Common myeloid progenitor, CD34-positive (primary cell): ENCODE measurements around the gene ZNF19. TPM values are rescaled to one million over a fixed set of nuclear protein-coding genes. Genes with fewer than 3 reads are reported as not detected.

Experiments
- CTCF ChIA-PET: fragments of 350-600 bp; sonication (Branson Sonifier 250); formaldehyde crosslinking; loops from one replicate; lab custom pipeline; 2021; ENCODE audit warnings: antibody characterized with exemption; lab: Charles Lee
- POLR2A ChIA-PET: fragments of 350-600 bp; sonication (Branson Sonifier 250); formaldehyde crosslinking; loops from one replicate; lab custom pipeline; 2021; ENCODE audit warnings: antibody characterized with exemption; lab: Charles Lee
- DNase-seq, 3 donors: peaks; one replicate each; pipeline versions ENCODE4 v3.0.0 to v3.0.0-alpha.2; 2013
- H3K27ac ChIP-seq, 2 experiments: 1 replicate in 1 of 2; 2 replicates in 1 of 2; pipeline ENCODE4 v1.7.0; 2013; ENCODE audit warnings: inconsistent platforms in 2 of 2, low read length in 2 of 2, mild to moderate bottlenecking in 2 of 2, low read depth in 1 of 2, moderate library complexity in 1 of 2; ENCODE audit not compliant: severe bottlenecking in 2 of 2, insufficient read depth in 1 of 2, poor library complexity in 1 of 2
- H3K27me3 ChIP-seq, 5 experiments: replicated peaks in 2 of 5; 1 replicate in 3 of 5; 2 replicates in 2 of 5; pipeline versions ENCODE4 v1.6.1 to v1.7.0; 2013; ENCODE audit warnings: low read length in 4 of 5, mild to moderate bottlenecking in 2 of 5, moderate library complexity in 2 of 5, inconsistent platforms in 1 of 5; ENCODE audit not compliant: insufficient read depth in 5 of 5, control insufficient read depth in 4 of 5
- H3K36me3 ChIP-seq, 4 experiments: 1 replicate in 2 of 4; 2 replicates in 2 of 4; pipeline versions ENCODE4 v1.6.1 to v1.7.0; 2013; ENCODE audit warnings: low read length in 3 of 4, control low read depth in 1 of 4, mild to moderate bottlenecking in 1 of 4; ENCODE audit not compliant: control insufficient read depth in 4 of 4, insufficient read depth in 4 of 4
- H3K4me1 ChIP-seq, 4 experiments: 1 replicate in 3 of 4; 2 replicates in 1 of 4; pipeline versions ENCODE4 v1.6.1 to v1.7.1; 2013; ENCODE audit warnings: low read length in 3 of 4, mild to moderate bottlenecking in 3 of 4, control low read depth in 1 of 4, inconsistent platforms in 1 of 4, moderate library complexity in 1 of 4; ENCODE audit not compliant: control insufficient read depth in 4 of 4, insufficient read depth in 4 of 4; ENCODE audit errors: control extremely low read depth in 1 of 4
- H3K4me3 ChIP-seq, 7 experiments: 1 replicate in 4 of 7; 2 replicates in 3 of 7; pipeline versions ENCODE4 v1.5.1 to v1.7.0; 2013; ENCODE audit warnings: mild to moderate bottlenecking in 7 of 7, low read length in 6 of 7, moderate library complexity in 6 of 7, inconsistent platforms in 2 of 7, low read depth in 2 of 7, control low read depth in 1 of 7; ENCODE audit not compliant: insufficient read depth in 4 of 7, control insufficient read depth in 1 of 7; ENCODE audit errors: extremely low read depth in 1 of 7
- H3K9me3 ChIP-seq, 5 experiments: 1 replicate in 4 of 5; 2 replicates in 1 of 5; pipeline versions ENCODE4 v1.6.1 to v1.7.1; 2013; ENCODE audit warnings: low read length in 4 of 5, mild to moderate bottlenecking in 2 of 5, inconsistent platforms in 1 of 5, low read depth in 1 of 5, moderate library complexity in 1 of 5; ENCODE audit not compliant: control insufficient read depth in 4 of 5, insufficient read depth in 2 of 5; ENCODE audit errors: control extremely low read depth in 1 of 5
- WGBS: methylation state at CpG from one replicate; pipeline ENCODE4 v1.1.5; 2013; ENCODE audit not compliant: insufficient coverage; 5-methylcytosine and 5-hydroxymethylcytosine counted together
- polyA plus RNA-seq: library from polyadenylated mRNA; unstranded; fragments of 120-200 nt; gene quantifications from one replicate; pipeline ENCODE4 v1.2.1, GENCODE V29; 2013

The ZNF19 gene
- polyA plus RNA-seq = 3.5 TPM

DNA sequence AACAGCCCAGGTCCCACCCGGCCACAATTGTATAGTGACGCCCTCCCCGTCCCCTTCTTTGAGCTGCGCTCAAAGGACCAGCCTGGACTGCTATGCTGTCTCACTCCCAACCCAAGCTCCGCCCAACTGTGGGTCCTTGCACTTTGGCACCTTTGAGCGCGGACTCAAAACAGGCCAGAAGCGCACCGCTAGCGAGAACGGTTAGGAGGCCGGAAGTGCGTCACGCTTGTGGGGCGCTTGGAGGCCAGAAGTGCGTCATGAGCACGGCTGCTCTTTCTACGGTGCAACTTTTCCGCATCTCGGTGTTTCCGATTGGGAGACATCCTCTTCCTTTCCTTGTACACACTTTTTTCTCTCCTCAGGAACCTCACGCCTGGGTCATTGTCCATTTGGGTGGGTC lies at the start of gene ZNF19:
Gene ZNF19, minus strand, starts transcription at position 203 of the 400 bp plus-strand sequence. CDS start 7,210 bp downstream, outside the sequence.
- Histone ChIP-seq H3K4me1 (peaks cover 2 to 23% (median 10%) of the 10 kb centered on the region in 4 experiments), H3K27me3 (peaks cover 0 to 3% (median 0%) of the 10 kb centered on the region in 5 experiments), H3K9me3 (no peaks in the 10 kb centered on the region), H3K36me3 (no peaks in the 10 kb centered on the region), H3K4me3 (no peak within 1 kb of the TSS), H3K27ac (no peak within 1 kb of the TSS)
- WGBS = 97% methylated on average over 21 of the region's 22 CpGs
- ChIA-PET CTCF (interaction anchor here (0.7 to 3.4 kb wide), 7 partner anchors 9 to 77 kb away, joined by 3 to 14 read pairs (median 3); no protein-coding TSS in a partner anchor), POLR2A (no interaction called here)
- no peak for DNase-seq

DNA sequence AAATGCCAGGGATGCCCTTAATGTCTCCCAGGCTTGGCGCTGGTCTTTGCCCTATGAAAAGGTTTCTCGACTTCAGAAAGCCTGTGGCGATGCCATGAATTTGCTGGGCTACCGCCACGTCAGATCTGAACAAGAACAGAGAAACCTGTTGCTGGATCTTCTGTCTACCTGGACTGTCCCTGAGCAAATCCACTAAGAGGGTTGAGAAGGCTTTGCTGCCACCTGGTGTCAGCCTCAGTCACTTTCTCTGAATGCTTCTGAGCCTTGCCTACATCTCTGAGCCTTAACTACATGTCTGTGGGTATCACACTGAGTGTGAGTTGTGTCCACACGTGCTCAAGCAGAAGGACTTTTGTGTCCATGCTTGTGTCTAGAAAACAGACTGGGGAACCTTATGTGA lies 48.5 kb upstream of the ZNF19 start:
- peak; percentile 22 to 52 (median 50) for DNase-seq
- Histone ChIP-seq H3K27me3 (peaks cover 0 to 4% (median 0%) of the 10 kb centered on the region in 5 experiments), H3K4me1 (no peaks in the 10 kb centered on the region), H3K36me3 (no peaks in the 10 kb centered on the region), H3K4me3 (no peak overlapping the region), H3K27ac (no peak overlapping the region), H3K9me3 (no peaks in the 10 kb centered on the region)
- POLR2A ChIA-PET = no interaction called here
- 66% methylated on average over 6 of the region's 6 CpGs for WGBS
- CTCF ChIA-PET = interaction anchor here (0.6 to 4.2 kb wide), 3 partner anchors 11 to 116 kb away, joined by 3 to 18 read pairs (median 7); partner anchors contain the start of gene CHST4

DNA sequence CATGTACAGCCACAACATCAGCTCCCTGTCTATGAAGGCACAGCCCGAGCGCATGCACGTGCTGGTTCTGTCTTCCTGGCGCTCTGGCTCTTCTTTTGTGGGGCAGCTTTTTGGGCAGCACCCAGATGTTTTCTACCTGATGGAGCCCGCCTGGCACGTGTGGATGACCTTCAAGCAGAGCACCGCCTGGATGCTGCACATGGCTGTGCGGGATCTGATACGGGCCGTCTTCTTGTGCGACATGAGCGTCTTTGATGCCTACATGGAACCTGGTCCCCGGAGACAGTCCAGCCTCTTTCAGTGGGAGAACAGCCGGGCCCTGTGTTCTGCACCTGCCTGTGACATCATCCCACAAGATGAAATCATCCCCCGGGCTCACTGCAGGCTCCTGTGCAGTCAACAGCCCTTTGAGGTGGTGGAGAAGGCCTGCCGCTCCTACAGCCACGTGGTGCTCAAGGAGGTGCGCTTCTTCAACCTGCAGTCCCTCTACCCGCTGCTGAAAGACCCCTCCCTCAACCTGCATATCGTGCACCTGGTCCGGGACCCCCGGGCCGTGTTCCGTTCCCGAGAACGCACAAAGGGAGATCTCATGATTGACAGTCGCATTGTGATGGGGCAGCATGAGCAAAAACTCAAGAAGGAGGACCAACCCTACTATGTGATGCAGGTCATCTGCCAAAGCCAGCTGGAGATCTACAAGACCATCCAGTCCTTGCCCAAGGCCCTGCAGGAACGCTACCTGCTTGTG lies 47.8 kb upstream of the ZNF19 start:
- no peak overlapping the region for H3K4me3 ChIP-seq
- H3K4me1 ChIP-seq = no peaks in the 10 kb centered on the region
- DNase-seq = no peak
- H3K36me3 ChIP-seq = no peaks in the 10 kb centered on the region
- no peaks in the 10 kb centered on the region for H3K9me3 ChIP-seq
- POLR2A ChIA-PET = no interaction called here
- H3K27me3 ChIP-seq = peaks cover 0 to 4% (median 0%) of the 10 kb centered on the region in 5 experiments
- no peak overlapping the region for H3K27ac ChIP-seq
- CTCF ChIA-PET = interaction anchor here (1.3 to 4.2 kb wide), 2 partner anchors 10 to 12 kb away, joined by 5 to 18 read pairs; partner anchors contain the start of gene CHST4
- 96% methylated on average over 25 of the region's 28 CpGs for WGBS

DNA sequence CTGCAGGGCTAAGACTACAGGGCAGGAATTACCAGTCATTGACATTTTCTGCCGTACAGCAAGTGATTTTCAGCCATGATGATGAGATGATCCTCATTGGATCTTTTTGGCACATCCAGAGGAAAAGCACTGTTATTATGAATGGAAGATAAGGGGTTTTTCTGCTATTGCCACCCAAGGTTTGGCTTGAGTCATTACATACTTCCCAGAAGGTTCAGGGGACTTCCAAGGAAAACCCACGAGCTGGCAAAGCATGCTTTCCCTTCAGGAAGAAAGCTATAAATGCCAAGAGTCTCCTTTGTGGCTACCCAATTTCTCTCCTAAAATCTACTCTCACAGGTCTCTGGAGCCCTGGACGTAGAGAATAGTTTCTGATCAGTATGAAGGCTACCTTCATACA lies 43.2 kb upstream of the ZNF19 start:
- no peaks in the 10 kb centered on the region for H3K9me3 ChIP-seq
- no peak for DNase-seq
- no peaks in the 10 kb centered on the region for H3K36me3 ChIP-seq
- H3K27ac ChIP-seq = no peak overlapping the region
- CTCF ChIA-PET = no interaction called here
- POLR2A ChIA-PET = no interaction called here
- H3K27me3 ChIP-seq = peaks cover 0 to 4% (median 0%) of the 10 kb centered on the region in 5 experiments
- H3K4me1 ChIP-seq = no peaks in the 10 kb centered on the region
- 80% methylated on average over 1 of the region's 3 CpGs for WGBS
- H3K4me3 ChIP-seq = no peak overlapping the region

DNA sequence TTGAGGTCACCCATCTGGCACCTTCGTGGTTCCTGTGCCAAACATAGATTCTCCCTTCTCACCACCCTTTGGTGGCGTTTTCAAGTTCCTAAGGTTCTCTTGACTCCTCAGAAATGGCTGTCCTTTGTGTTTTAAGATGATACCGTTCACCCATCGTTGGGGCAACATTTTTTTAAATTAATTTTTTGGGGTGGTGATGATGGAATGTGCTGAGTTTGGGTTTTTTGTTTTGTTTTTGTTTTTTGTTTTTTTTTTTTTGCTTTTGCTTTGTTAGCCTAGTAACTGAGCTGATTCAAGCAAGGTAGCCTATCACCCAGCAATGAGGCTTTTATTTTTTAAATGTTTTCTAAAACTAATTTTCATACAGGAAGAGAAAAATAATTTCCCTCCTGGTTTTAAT lies 39.7 kb upstream of the ZNF19 start:
- H3K36me3 ChIP-seq = no peaks in the 10 kb centered on the region
- CTCF ChIA-PET = interaction anchor here (1.6 kb wide), 1 partner anchor 9 kb away, joined by 4 read pairs; no protein-coding TSS in a partner anchor

DNA sequence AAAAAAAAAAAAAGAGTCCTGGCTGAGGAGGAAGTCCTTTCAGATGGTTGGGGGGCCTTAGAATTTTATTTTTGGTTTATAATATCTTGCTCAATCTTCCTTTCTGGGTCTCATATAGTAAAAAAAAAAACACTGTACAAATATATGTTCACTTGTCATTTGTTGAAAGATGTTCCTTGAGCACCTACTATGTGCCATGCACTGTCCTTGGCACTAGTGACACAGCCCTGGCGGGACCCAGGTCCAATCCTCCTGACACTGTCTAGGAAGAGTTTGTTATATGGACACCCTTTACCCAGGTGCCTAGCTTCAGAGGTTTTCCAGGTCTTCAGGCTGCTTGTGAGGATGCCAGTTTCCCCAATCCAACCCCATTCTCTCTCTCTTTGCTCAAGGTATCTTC lies 39.1 kb upstream of the ZNF19 start:
- WGBS = 100% methylated on average over 1 of the region's 1 CpG

More for the DNA sequence above, 39.7 kb upstream of the ZNF19 start:
- Histone ChIP-seq H3K4me1 (peaks cover 0 to 6% (median 3%) of the 10 kb centered on the region in 4 experiments), H3K4me3 (no peak overlapping the region), H3K9me3 (no peaks in the 10 kb centered on the region), H3K27me3 (peaks cover 2 to 16% (median 7%) of the 10 kb centered on the region in 5 experiments), H3K27ac (no peak overlapping the region)
- DNase-seq = no peak
- POLR2A ChIA-PET = no interaction called here
- WGBS = 93% methylated on average over 2 of the region's 4 CpGs

More for the DNA sequence above, 39.1 kb upstream of the ZNF19 start:
- Histone ChIP-seq H3K4me1 (peaks cover 0 to 6% (median 3%) of the 10 kb centered on the region in 4 experiments), H3K4me3 (no peak overlapping the region), H3K36me3 (no peaks in the 10 kb centered on the region), H3K9me3 (no peaks in the 10 kb centered on the region), H3K27me3 (peaks cover 2 to 16% (median 7%) of the 10 kb centered on the region in 5 experiments), H3K27ac (no peak overlapping the region)
- CTCF ChIA-PET = interaction anchor here (1.6 kb wide), 1 partner anchor 10 kb away, joined by 4 read pairs; no protein-coding TSS in a partner anchor
- POLR2A ChIA-PET = no interaction called here
- no peak for DNase-seq
